Measurements from ENCODE around the gene MED15. TPM values are rescaled to one million over a fixed set of nuclear protein-coding genes. Genes with fewer than 3 reads are reported as not detected.

The MED15 gene
- total and polyA plus RNA-seq, 2 experiments from 2014 or later = 29.2 to 43.5 TPM

GRCh38 chr22:20610757-20611156, 103.3 kb downstream of the MED15 start (continued):
- TF ChIP-seq REST (IDR thresholded peaks at IDR 0.05; ENCODE audit: unreplicated experiment) = no peak
- TF ChIP-seq NANOG (IDR thresholded peaks at IDR 0.05; ENCODE audit: borderline replicate concordance) = no peak
- TF ChIP-seq ZNF114 (CRISPR knock-in tag; IDR thresholded peaks at IDR 0.05) = no peak
- no peak for TF ChIP-seq STAT1 (IDR thresholded peaks at IDR 0.05; ENCODE audit: unreplicated experiment)
- no peak for TF ChIP-seq EZH2 (IDR thresholded peaks at IDR 0.05; ENCODE audit: low read depth, unreplicated experiment)

DNA sequence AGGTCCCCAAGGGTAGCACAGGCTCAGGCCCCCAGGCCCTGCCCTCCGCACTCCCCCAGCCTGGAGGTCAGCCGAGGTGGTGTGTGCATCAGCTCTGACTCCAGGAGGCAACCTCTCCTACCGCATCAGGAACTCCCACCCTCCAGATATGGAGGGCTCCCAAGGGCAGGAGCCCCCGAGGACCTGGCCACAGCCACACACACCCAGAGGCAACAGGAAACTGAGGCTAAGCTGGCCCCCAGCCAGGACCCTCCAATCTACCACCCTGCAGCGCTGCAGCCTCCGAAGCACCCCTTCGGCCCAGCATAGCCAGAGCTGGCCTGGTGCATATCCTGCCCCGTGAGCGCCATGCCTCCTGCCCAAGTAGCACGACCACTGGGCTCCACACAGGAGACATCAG, 104.0 kb downstream of the MED15 start:
- no peaks in the 10 kb centered on the region for H3F3A ChIP-seq (replicated peaks; ENCODE audit: low read depth)
- H3K27me3 ChIP-seq (ENCODE audit: insufficient read depth) = no peaks in the 10 kb centered on the region
- H3K4me1 ChIP-seq (ENCODE audit: insufficient read depth) = no peaks in the 10 kb centered on the region
- H3K36me3 Mint-ChIP-seq (ENCODE audit: low read depth) = no peaks in the 10 kb centered on the region
- H3K27ac ChIP-seq (ENCODE audit: low read depth) = no peak overlapping the region
- H3K9me3 Mint-ChIP-seq = no peaks in the 10 kb centered on the region
- H3K27ac Mint-ChIP-seq = 0 out of 2 replicates have a peak overlapping the region, but pooled peaks have one; percentile 37
- peaks cover 10% of the 10 kb centered on the region for H3K27me3 Mint-ChIP-seq (ENCODE audit: insufficient read depth, low read depth, poor library complexity)
- H4K20me1 ChIP-seq (replicated peaks; ENCODE audit: insufficient read depth) = no peaks in the 10 kb centered on the region
- H3K4me3 ChIP-seq = no peak overlapping the region
- TF ChIP-seq EZH2 (IDR thresholded peaks at IDR 0.05; ENCODE audit: low read depth, unreplicated experiment) (no peak), NANOG (IDR thresholded peaks at IDR 0.05; ENCODE audit: borderline replicate concordance) (no peak), EZH2phosphoT487 (IDR thresholded peaks at IDR 0.05; ENCODE audit: unreplicated experiment) (no peak), REST (IDR thresholded peaks at IDR 0.05; ENCODE audit: unreplicated experiment) (no peak), ZNF114 (CRISPR knock-in tag; IDR thresholded peaks at IDR 0.05) (no peak), ZNF331 (CRISPR knock-in tag; IDR thresholded peaks at IDR 0.05; ENCODE audit: low read depth) (no peak)
- TF ChIP-seq, protein P1, sequence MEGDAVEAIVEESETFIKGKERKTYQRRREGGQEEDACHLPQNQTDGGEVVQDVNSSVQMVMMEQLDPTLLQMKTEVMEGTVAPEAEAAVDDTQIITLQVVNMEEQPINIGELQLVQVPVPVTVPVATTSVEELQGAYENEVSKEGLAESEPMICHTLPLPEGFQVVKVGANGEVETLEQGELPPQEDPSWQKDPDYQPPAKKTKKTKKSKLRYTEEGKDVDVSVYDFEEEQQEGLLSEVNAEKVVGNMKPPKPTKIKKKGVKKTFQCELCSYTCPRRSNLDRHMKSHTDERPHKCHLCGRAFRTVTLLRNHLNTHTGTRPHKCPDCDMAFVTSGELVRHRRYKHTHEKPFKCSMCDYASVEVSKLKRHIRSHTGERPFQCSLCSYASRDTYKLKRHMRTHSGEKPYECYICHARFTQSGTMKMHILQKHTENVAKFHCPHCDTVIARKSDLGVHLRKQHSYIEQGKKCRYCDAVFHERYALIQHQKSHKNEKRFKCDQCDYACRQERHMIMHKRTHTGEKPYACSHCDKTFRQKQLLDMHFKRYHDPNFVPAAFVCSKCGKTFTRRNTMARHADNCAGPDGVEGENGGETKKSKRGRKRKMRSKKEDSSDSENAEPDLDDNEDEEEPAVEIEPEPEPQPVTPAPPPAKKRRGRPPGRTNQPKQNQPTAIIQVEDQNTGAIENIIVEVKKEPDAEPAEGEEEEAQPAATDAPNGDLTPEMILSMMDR (conservative IDR thresholded peaks at IDR 0.05; ENCODE audit: low read depth in 2 of 2) = no peak
- H2AFZ ChIP-seq = no peak overlapping the region
- no peaks in the 10 kb centered on the region for H3K9me2 ChIP-seq (ENCODE audit: insufficient read depth)
- H3K4me2 ChIP-seq = no peak overlapping the region
- H3K4me1 Mint-ChIP-seq = peaks cover 3% of the 10 kb centered on the region; the same call in 2 of the 3 replicates
- ATAC-seq = no peak
- no peak for DNase-seq (ENCODE audit: low spot score)
- no peaks in the 10 kb centered on the region for H3K36me3 ChIP-seq (ENCODE audit: insufficient read depth)
- no peak overlapping the region for H3K4me3 Mint-ChIP-seq
- H3K79me2 ChIP-seq (replicated peaks; ENCODE audit: insufficient read depth) = no peaks in the 10 kb centered on the region
